HG02610 (cell line): ENCODE data around the gene LSM12.
"Not testable (repeated sequence)": the region's sequence is repeated elsewhere in the genome, so short reads cannot be mapped to it uniquely, and the experiment has no call there.

Experiments used
- ATAC-seq: cut with Tn5 transposase; IDR thresholded peaks from one replicate; pipeline ENCODE4 v1.9.1; 2021; ENCODE audit warnings: mild to moderate bottlenecking, moderate library complexity; ENCODE audit not compliant: unreplicated experiment

Gene LSM12

GRCh38 chr17:44008205-44008909, 58.1 kb downstream of the LSM12 start:
- ATAC-seq, result no peak

GRCh38 chr17:44007346-44008204, 58.9 kb downstream of the LSM12 start:
- no peak for ATAC-seq

GRCh38 chr17:44006598-44007345, 59.7 kb downstream of the LSM12 start:
- peak; percentile 74 for ATAC-seq

GRCh38 chr17:44006272-44006597, 60.2 kb downstream of the LSM12 start:
- no peak for ATAC-seq

GRCh38 chr17:44005527-44006271, 60.8 kb downstream of the LSM12 start:
- ATAC-seq, result no peak

- no peak for ATAC-seq
Observed at GRCh38 chr17:44004761-44005526, 61.5 kb downstream of the LSM12 start.

GRCh38 chr17:44004077-44004760, 62.3 kb downstream of the LSM12 start, which contains the start of gene NAGS:
Gene NAGS, plus strand, starts transcription at chr17:44004622. Its CDS starts 42 bp downstream, at chr17:44004664.
- no peak for ATAC-seq

GRCh38 chr17:44002141-44002848, 64.2 kb downstream of the LSM12 start:
- ATAC-seq, result no peak

GRCh38 chr17:44001461-44001920, 65.0 kb downstream of the LSM12 start:
- ATAC-seq, result no peak

GRCh38 chr17:44000871-44001460, 65.5 kb downstream of the LSM12 start:
- no peak for ATAC-seq

- ATAC-seq, result no peak
Observed at GRCh38 chr17:44000141-44000860, 66.2 kb downstream of the LSM12 start.

- ATAC-seq, result no peak
Observed at GRCh38 chr17:43999024-43999423, 67.4 kb downstream of the LSM12 start.

GRCh38 chr17:43998552-43998951, 67.9 kb downstream of the LSM12 start:
- no peak for ATAC-seq

- ATAC-seq, result not testable (repeated sequence)
Observed at GRCh38 chr17:43997180-43997579, 69.3 kb downstream of the LSM12 start.

GRCh38 chr17:43995150-43995471, 71.4 kb downstream of the LSM12 start:
- ATAC-seq, result no peak

- no peak for ATAC-seq
Observed at GRCh38 chr17:43994272-43995149, 72.0 kb downstream of the LSM12 start.

- no peak for ATAC-seq
Observed at GRCh38 chr17:43992641-43993040, 73.8 kb downstream of the LSM12 start.
